SW 1271 (cell line): ENCODE results near the gene PPFIBP1.

ENCODE experiments used
- DNase-seq, 2 experiments: peaks; one replicate each; lab custom pipeline; 2025; lab: John Stamatoyannopoulos, UW

Gene PPFIBP1

GRCh38 chr12:27665704-27666103, 141.7 kb downstream of the PPFIBP1 start:
- DNase-seq, result no peak

- no peak for DNase-seq
Measured at GRCh38 chr12:27666510-27666909, 142.5 kb downstream of the PPFIBP1 start.

- DNase-seq, result no peak
Measured at GRCh38 chr12:27667540-27667939, 143.5 kb downstream of the PPFIBP1 start.

- DNase-seq, result no peak
Measured at GRCh38 chr12:27672051-27672450, 148.0 kb downstream of the PPFIBP1 start.

- no peak for DNase-seq
Measured at GRCh38 chr12:27672643-27673042, 148.6 kb downstream of the PPFIBP1 start.

GRCh38 chr12:27673101-27673718, 149.2 kb downstream of the PPFIBP1 start:
- no peak for DNase-seq

GRCh38 chr12:27674989-27675388, 151.0 kb downstream of the PPFIBP1 start:
- no peak for DNase-seq

- DNase-seq, result no peak
Measured at GRCh38 chr12:27680619-27681018, 156.6 kb downstream of the PPFIBP1 start.

GRCh38 chr12:27682534-27682933, 158.5 kb downstream of the PPFIBP1 start:
- DNase-seq, result no peak

- no peak for DNase-seq
Measured at GRCh38 chr12:27685274-27685673, 161.3 kb downstream of the PPFIBP1 start.

GRCh38 chr12:27686147-27686546, 162.1 kb downstream of the PPFIBP1 start:
- DNase-seq, result no peak

GRCh38 chr12:27688671-27689070, 164.7 kb downstream of the PPFIBP1 start:
- DNase-seq, result no peak

GRCh38 chr12:27689558-27690180, 165.7 kb downstream of the PPFIBP1 start:
- no peak for DNase-seq

GRCh38 chr12:27693403-27693802, 169.4 kb downstream of the PPFIBP1 start:
- DNase-seq, result no peak

- DNase-seq, result no peak
Measured at GRCh38 chr12:27695556-27696292, 171.7 kb downstream of the PPFIBP1 start.

- DNase-seq, result no peak
Measured at GRCh38 chr12:27696293-27696652, 172.3 kb downstream of the PPFIBP1 start, which contains the start of gene REP15. TSS of gene REP15 (plus strand) at chr12:27696447. CDS start at chr12:27696563, 116 bp downstream.

GRCh38 chr12:27696864-27697564, 173.0 kb downstream of the PPFIBP1 start:
- no peak for DNase-seq

- peak; percentile 35 to 76 for DNase-seq
Measured at GRCh38 chr12:27703720-27704452, 179.9 kb downstream of the PPFIBP1 start.

- no peak for DNase-seq
Measured at GRCh38 chr12:27705263-27705662, 181.3 kb downstream of the PPFIBP1 start.

GRCh38 chr12:27707216-27707615, 183.2 kb downstream of the PPFIBP1 start:
- DNase-seq, result no peak

GRCh38 chr12:27709212-27709931, 185.4 kb downstream of the PPFIBP1 start:
- DNase-seq, result no peak
